Measurements from ENCODE around the gene ELF2.

The ELF2 gene

GRCh38 chr4:139177049-139177868 is at the start of gene ELF2:
ELF2 (minus strand) TSS chr4:139177218; CDS start chr4:139137701, 39,517 bp downstream.
- TF ChIP-seq ZFX (IDR thresholded peaks at IDR 0.05) = no peak
- no peak for TF ChIP-seq CTCF (conservative IDR thresholded peaks at IDR 0.05)
- H3K27ac ChIP-seq = peak within 1 kb of the TSS; percentile 91

GRCh38 chr4:139223682-139224317 is 46.8 kb upstream of the ELF2 start:
- H3K27ac ChIP-seq = no peak overlapping the region
- TF ChIP-seq CTCF (conservative IDR thresholded peaks at IDR 0.05) = no peak
- TF ChIP-seq ZFX (IDR thresholded peaks at IDR 0.05) = no peak

GRCh38 chr4:139222215-139222614 is 45.2 kb upstream of the ELF2 start:
- no peak overlapping the region for H3K27ac ChIP-seq
- no peak for TF ChIP-seq CTCF (conservative IDR thresholded peaks at IDR 0.05)
- no peak for TF ChIP-seq ZFX (IDR thresholded peaks at IDR 0.05)

GRCh38 chr4:139221687-139222086 is 44.7 kb upstream of the ELF2 start:
- TF ChIP-seq ZFX (IDR thresholded peaks at IDR 0.05) (no peak), CTCF (conservative IDR thresholded peaks at IDR 0.05) (no peak)
- no peak overlapping the region for H3K27ac ChIP-seq

- H3K27ac ChIP-seq = no peak overlapping the region
- TF ChIP-seq CTCF (conservative IDR thresholded peaks at IDR 0.05) (no peak), ZFX (IDR thresholded peaks at IDR 0.05) (no peak)
These were observed 42.5 kb upstream of the ELF2 start for GRCh38 chr4:139219450-139220055.

- TF ChIP-seq CTCF (conservative IDR thresholded peaks at IDR 0.05) (no peak), ZFX (IDR thresholded peaks at IDR 0.05) (no peak)
- H3K27ac ChIP-seq = peak overlapping the region; percentile 72
These were observed 37.1 kb upstream of the ELF2 start for GRCh38 chr4:139214039-139214534.

- peak overlapping the region; percentile 72 for H3K27ac ChIP-seq
These were observed 36.6 kb upstream of the ELF2 start for GRCh38 chr4:139213633-139214032.

All from C4-2B (cell line).